ENCODE results near the gene PATJ. TPM values are rescaled to one million over a fixed set of nuclear protein-coding genes. Genes with fewer than 3 reads are reported as not detected.

PATJ gene
- total RNA-seq, 1 experiment from 2014 or later: 47.3 TPM

GRCh38 chr1:62038594-62039284 lies 296.5 kb downstream of the PATJ start:
- Histone ChIP-seq H3K18ac (ENCODE audit: insufficient read length, low read depth, low read length) (no peak overlapping the region), H3K4ac (ENCODE audit: low read depth, low read length) (no peak overlapping the region), H2BK5ac (ENCODE audit: insufficient read length, low read length) (no peak overlapping the region), H3K27me3 (ENCODE audit: insufficient read depth, low read length) (no peaks in the 10 kb centered on the region), H2BK120ac (ENCODE audit: low read depth, low read length, poor library complexity, severe bottlenecking) (no peak overlapping the region), H4K91ac (ENCODE audit: insufficient read length, low read depth, low read length) (no peak overlapping the region), H3K9ac (ENCODE audit: extremely low read depth, insufficient read length, low read length) (no peak overlapping the region), H2BK15ac (ENCODE audit: low read depth, low read length) (no peak overlapping the region), H2AFZ (ENCODE audit: low read length) (no peak overlapping the region), H3K14ac (ENCODE audit: insufficient read depth, low read length) (no peak overlapping the region), H2BK12ac (ENCODE audit: insufficient read length, low read depth, low read length) (no peak overlapping the region), H2BK20ac (ENCODE audit: low read depth, low read length, poor library complexity, severe bottlenecking) (no peak overlapping the region), H3K23ac (ENCODE audit: insufficient read length, low read depth, low read length) (no peak overlapping the region), H3K79me1 (ENCODE audit: insufficient read depth, low read depth, low read length, poor library complexity, severe bottlenecking) (no peaks in the 10 kb centered on the region), H3T11ph (ENCODE audit: low read length) (no peak overlapping the region), H3K56ac (ENCODE audit: insufficient read length, low read depth, low read length) (no peak overlapping the region), H4K20me1 (ENCODE audit: control insufficient read depth, insufficient read depth, insufficient read length) (no peaks in the 10 kb centered on the region), H4K5ac (ENCODE audit: insufficient read length, low read depth, low read length) (no peak overlapping the region), H3K79me2 (ENCODE audit: insufficient read depth, low read length) (no peaks in the 10 kb centered on the region), H3K9me3 (ENCODE audit: control insufficient read depth, low read depth, low read length) (no peaks in the 10 kb centered on the region), H3K23me2 (ENCODE audit: insufficient read length, low read depth, low read length, poor library complexity, severe bottlenecking) (no peaks in the 10 kb centered on the region), H2AK5ac (ENCODE audit: insufficient read length, low read length) (no peak overlapping the region), H3K4me1 (ENCODE audit: insufficient read depth, low read length) (peaks cover 8% of the 10 kb centered on the region; the same call in 1 of the 2 replicates), H4K8ac (replicated peaks; ENCODE audit: insufficient read length, low read depth, low read length) (no peak overlapping the region), H3K4me2 (ENCODE audit: insufficient read depth, insufficient read length, low read length) (no peak overlapping the region), H3K27ac (ENCODE audit: insufficient read length, low read depth, low read length) (no peak overlapping the region)
- Mint-ChIP-seq H3K27ac (no peak overlapping the region; a peak in 2 of 7 replicates), H3K36me3 (ENCODE audit: insufficient read depth in 1 of 3, low read depth in 3 of 3) (no peaks in the 10 kb centered on the region), H3K27me3 (ENCODE audit: low read depth) (no peaks in the 10 kb centered on the region), H3K4me1 (peaks cover 36 to 42% of the 10 kb centered on the region in 2 experiments), H3K9me3 (no peaks in the 10 kb centered on the region), H3K4me3 (no peak overlapping the region)
- DNase-seq: no peak
- peak; percentile 50 for TF ChIP-seq CTCF (conservative IDR thresholded peaks at IDR 0.05)
- WGBS (ENCODE audit: extremely low coverage, insufficient read length, low lambda C conversion rate): no CpG with 5 or more reads among the region's 7 CpGs

Data from H9 (cell line).